ENCODE results near the gene PVALEF. TPM values are rescaled to one million over a fixed set of nuclear protein-coding genes. Genes with fewer than 3 reads are reported as not detected.

PVALEF gene
- total RNA-seq, 1 experiment from 2014 or later, result not detected

- Histone ChIP-seq H3K23ac (ENCODE audit: insufficient read length, low read depth, low read length) (no peak overlapping the region), H4K91ac (ENCODE audit: insufficient read length, low read depth, low read length) (no peak overlapping the region), H4K8ac (replicated peaks; ENCODE audit: insufficient read length, low read depth, low read length) (no peak overlapping the region), H3K14ac (ENCODE audit: insufficient read depth, low read length) (no peak overlapping the region; the same call in 1 of the 2 replicates), H3K4ac (ENCODE audit: low read depth, low read length) (no peak overlapping the region), H2BK120ac (ENCODE audit: low read depth, low read length, poor library complexity, severe bottlenecking) (no peak overlapping the region), H3K23me2 (ENCODE audit: insufficient read length, low read depth, low read length, poor library complexity, severe bottlenecking) (no peaks in the 10 kb centered on the region), H3K18ac (ENCODE audit: insufficient read length, low read depth, low read length) (no peak overlapping the region), H3K27me3 (ENCODE audit: insufficient read depth, low read length) (no peaks in the 10 kb centered on the region), H3K9ac (ENCODE audit: extremely low read depth, insufficient read length, low read length) (no peak overlapping the region), H2BK20ac (ENCODE audit: low read depth, low read length, poor library complexity, severe bottlenecking) (no peak overlapping the region), H2BK12ac (ENCODE audit: insufficient read length, low read depth, low read length) (no peak overlapping the region), H3T11ph (ENCODE audit: low read length) (no peak overlapping the region), H3K79me2 (ENCODE audit: insufficient read depth, low read length) (no peaks in the 10 kb centered on the region), H4K5ac (ENCODE audit: insufficient read length, low read depth, low read length) (no peak overlapping the region), H4K20me1 (ENCODE audit: control insufficient read depth, insufficient read depth, insufficient read length) (no peaks in the 10 kb centered on the region), H2BK5ac (ENCODE audit: insufficient read length, low read length) (no peak overlapping the region), H2BK15ac (ENCODE audit: low read depth, low read length) (no peak overlapping the region), H3K79me1 (ENCODE audit: insufficient read depth, low read depth, low read length, poor library complexity, severe bottlenecking) (no peaks in the 10 kb centered on the region), H3K56ac (ENCODE audit: insufficient read length, low read depth, low read length) (no peak overlapping the region), H2AK5ac (ENCODE audit: insufficient read length, low read length) (no peak overlapping the region), H3K4me2 (ENCODE audit: insufficient read depth, insufficient read length, low read length) (no peak overlapping the region), H3K9me3 (ENCODE audit: control insufficient read depth, low read depth, low read length) (no peaks in the 10 kb centered on the region), H3K27ac (ENCODE audit: insufficient read length, low read depth, low read length) (no peak overlapping the region), H3K4me1 (ENCODE audit: insufficient read depth, low read length) (no peaks in the 10 kb centered on the region), H2AFZ (ENCODE audit: low read length) (no peak overlapping the region)
- no peak for DNase-seq
- TF ChIP-seq CTCF (conservative IDR thresholded peaks at IDR 0.05), result no peak
- H3K27me3 Mint-ChIP-seq (ENCODE audit: low read depth), result peaks cover 17% of the 10 kb centered on the region
- H3K36me3 Mint-ChIP-seq (ENCODE audit: insufficient read depth in 1 of 3, low read depth in 3 of 3), result no peaks in the 10 kb centered on the region
- H3K27ac Mint-ChIP-seq, result no peak overlapping the region
- H3K9me3 Mint-ChIP-seq, result peaks cover 0 to 5% of the 10 kb centered on the region in 2 experiments; a peak in 2 of 5 replicates
- H3K4me1 Mint-ChIP-seq, result no peaks in the 10 kb centered on the region
- no CpG with 5 or more reads among the region's 15 CpGs for WGBS (ENCODE audit: extremely low coverage, insufficient read length, low lambda C conversion rate)
- no peak overlapping the region for H3K4me3 Mint-ChIP-seq
These were observed 5.6 kb downstream of the PVALEF start for GRCh38 chr17:81170727-81171494.

Measured in H9 (cell line).